GM04503 (cell line): ENCODE results near the gene PBX3.
"Not testable (repeated sequence)": the region's sequence is repeated elsewhere in the genome, so short reads cannot be mapped to it uniquely, and the experiment has no call there.

Experiments used
- DNase-seq: peaks from one replicate; pipeline ENCODE4 v3.0.0-alpha.2; 2012; ENCODE audit warnings: low read depth

Gene PBX3

GRCh38 chr9:125778538-125779219 is 31.5 kb downstream of the PBX3 start:
- DNase-seq, result not testable (repeated sequence)

GRCh38 chr9:125779220-125779565 is 32.0 kb downstream of the PBX3 start:
- DNase-seq, result not testable (repeated sequence)

- DNase-seq, result no peak
Observed at GRCh38 chr9:125782718-125783117, 35.5 kb downstream of the PBX3 start.

- DNase-seq, result peak; percentile 77
Observed at GRCh38 chr9:125784286-125785049, 37.3 kb downstream of the PBX3 start.

GRCh38 chr9:125785248-125785751 is 38.1 kb downstream of the PBX3 start:
- DNase-seq, result no peak

- no peak for DNase-seq
Observed at GRCh38 chr9:125787715-125788114, 40.5 kb downstream of the PBX3 start.

- no peak for DNase-seq
Observed at GRCh38 chr9:125789196-125789595, 42.0 kb downstream of the PBX3 start.

- DNase-seq, result no peak
Observed at GRCh38 chr9:125794708-125795107, 47.5 kb downstream of the PBX3 start.

- no peak for DNase-seq
Observed at GRCh38 chr9:125795970-125796596, 48.9 kb downstream of the PBX3 start.

- DNase-seq, result no peak
Observed at GRCh38 chr9:125797930-125798329, 50.8 kb downstream of the PBX3 start.

GRCh38 chr9:125803526-125803925 is 56.4 kb downstream of the PBX3 start:
- DNase-seq, result no peak

- DNase-seq, result peak; percentile 47
Observed at GRCh38 chr9:125805057-125805456, 57.9 kb downstream of the PBX3 start.

GRCh38 chr9:125805586-125805985 is 58.4 kb downstream of the PBX3 start:
- DNase-seq, result no peak

- peak; percentile 32 for DNase-seq
Observed at GRCh38 chr9:125807079-125807478, 59.9 kb downstream of the PBX3 start.

- DNase-seq, result no peak
Observed at GRCh38 chr9:125810161-125810560, 63.0 kb downstream of the PBX3 start.

- DNase-seq, result no peak
Observed at GRCh38 chr9:125811002-125811401, 63.8 kb downstream of the PBX3 start.

- no peak for DNase-seq
Observed at GRCh38 chr9:125812403-125812802, 65.2 kb downstream of the PBX3 start.

- no peak for DNase-seq
Observed at GRCh38 chr9:125815568-125815967, 68.4 kb downstream of the PBX3 start.

GRCh38 chr9:125816321-125816720 is 69.1 kb downstream of the PBX3 start:
- no peak for DNase-seq

- DNase-seq, result no peak
Observed at GRCh38 chr9:125820100-125820804, 73.1 kb downstream of the PBX3 start.

- DNase-seq, result no peak
Observed at GRCh38 chr9:125821078-125821477, 73.9 kb downstream of the PBX3 start.

- DNase-seq, result no peak
Observed at GRCh38 chr9:125822160-125822559, 75.0 kb downstream of the PBX3 start.
